Karpas-422 (cell line): ENCODE results near the gene OXNAD1. TPM values are rescaled to one million over a fixed set of nuclear protein-coding genes. Genes with fewer than 3 reads are reported as not detected.
A peak's percentile ranks its signal among the peaks of the same experiment; 100 is the strongest.

Experiments used
- DNase-seq: peaks from one replicate; pipeline ENCODE4 v3.0.0-alpha.2; 2015
- H2AFZ ChIP-seq: fragments of 200-600 bp; sonication (generic); 2 replicates; pipeline ENCODE4 v1.6.1; 2014; ENCODE audit warnings: antibody characterized with exemption, low read length, mixed read lengths
- H3K27ac ChIP-seq: fragments of 200-600 bp; sonication (generic); 2 replicates; pipeline ENCODE4 v1.5.1; 2014; ENCODE audit warnings: mild to moderate bottlenecking, low read length, moderate library complexity
- H3K27me3 ChIP-seq: fragments of 200-600 bp; sonication (generic); 2 replicates; pipeline ENCODE4 v1.6.1; 2014; ENCODE audit warnings: low read length, mixed read lengths
- H3K36me3 ChIP-seq: fragments of 200-600 bp; sonication (generic); 2 replicates; pipeline ENCODE4 v1.6.1; 2014; ENCODE audit warnings: low read length, mixed read lengths; ENCODE audit not compliant: insufficient read depth
- H3K4me1 ChIP-seq: fragments of 200-600 bp; sonication (generic); 2 replicates; pipeline ENCODE4 v1.6.1; 2014; ENCODE audit warnings: mild to moderate bottlenecking, low read length, mixed read lengths
- H3K4me2 ChIP-seq: fragments of 200-600 bp; sonication (generic); 2 replicates; pipeline ENCODE4 v1.6.1; 2014; ENCODE audit warnings: low read length, low read depth, mild to moderate bottlenecking; ENCODE audit not compliant: poor library complexity, severe bottlenecking
- H3K4me3 ChIP-seq: fragments of 200-600 bp; sonication (generic); 2 replicates; pipeline ENCODE4 v1.5.1; 2014; ENCODE audit warnings: mild to moderate bottlenecking, antibody characterized with exemption, low read length, mixed read lengths
- H3K79me2 ChIP-seq: fragments of 200-600 bp; sonication (generic); 2 replicates; pipeline ENCODE4 v1.6.1; 2014; ENCODE audit warnings: mild to moderate bottlenecking, low read length, mixed read lengths
- H3K9ac ChIP-seq: fragments of 200-600 bp; sonication (generic); 2 replicates; pipeline ENCODE4 v1.6.0; 2014; ENCODE audit warnings: low read length
- H3K9me2 ChIP-seq: fragments of 200-600 bp; sonication (generic), shearing (Covaris generic); replicated peaks from 2 replicates; pipeline ENCODE4 v1.6.0; 2014; ENCODE audit warnings: mild to moderate bottlenecking, low read length, moderate library complexity; ENCODE audit not compliant: insufficient read depth
- H3K9me3 ChIP-seq: fragments of 300-700, 200-600 bp; sonication (generic); 2 replicates; pipeline ENCODE4 v1.6.1; 2014; ENCODE audit warnings: low read length, mixed read lengths
- H4K20me1 ChIP-seq: fragments of 200-600 bp; sonication (generic); 2 replicates; pipeline ENCODE4 v1.6.1; 2014; ENCODE audit warnings: mild to moderate bottlenecking, antibody characterized with exemption, low read length, low read depth; ENCODE audit not compliant: insufficient read depth
- total RNA-seq: library from RNA; depleted of rRNA; stranded (reverse); fragments of >200 nt; shearing (Covaris generic); gene quantifications from 2 replicates; pipeline ENCODE4 v1.2.3, GENCODE V29; 2014; ENCODE audit warnings: low replicate concordance

OXNAD1 gene
- total RNA-seq, 1 experiment from 2014 or later, result 30.3 TPM

GRCh38 chr3:16329826-16330129 is 64.8 kb downstream of the OXNAD1 start:
- no peak for DNase-seq
- Histone ChIP-seq H3K9me3 (no peaks in the 10 kb centered on the region), H3K79me2 (peaks cover 66% of the 10 kb centered on the region), H3K9ac (no peak overlapping the region), H3K36me3 (peaks cover 76% of the 10 kb centered on the region), H3K4me2 (no peak overlapping the region), H3K4me1 (peaks cover 42% of the 10 kb centered on the region), H4K20me1 (peaks cover 5% of the 10 kb centered on the region; the same call in 1 of the 2 replicates), H3K27me3 (no peaks in the 10 kb centered on the region), H3K9me2 (no peaks in the 10 kb centered on the region), H3K4me3 (no peak overlapping the region), H2AFZ (no peak overlapping the region), H3K27ac (no peak overlapping the region)

DNA sequence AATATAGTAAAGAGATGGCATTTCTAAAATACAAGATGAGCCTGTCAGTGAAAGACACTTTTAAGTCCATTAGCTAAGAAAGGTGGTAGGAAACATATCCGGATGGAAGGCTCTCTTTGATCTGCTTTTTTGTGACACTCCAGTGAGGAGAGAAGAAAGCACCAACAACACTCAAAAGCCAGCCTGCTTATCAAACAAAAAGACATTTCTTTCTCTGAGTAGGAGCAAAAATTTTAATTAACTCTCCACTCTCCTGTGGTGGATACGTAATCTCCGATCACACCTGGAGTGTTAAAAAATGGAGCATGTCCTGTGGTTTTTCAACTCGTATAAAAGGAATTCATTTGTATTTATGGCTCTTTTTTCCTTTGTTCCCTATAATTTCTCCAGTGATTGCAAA is 65.3 kb downstream of the OXNAD1 start:
- Histone ChIP-seq H3K4me3 (no peak overlapping the region), H3K4me2 (no peak overlapping the region), H3K36me3 (peaks cover 75% of the 10 kb centered on the region), H3K9me2 (no peaks in the 10 kb centered on the region), H3K27ac (peak overlapping the region; percentile 16; the same call in 1 of the 2 replicates), H3K9ac (no peak overlapping the region), H2AFZ (no peak overlapping the region), H3K27me3 (no peaks in the 10 kb centered on the region), H3K79me2 (peaks cover 66% of the 10 kb centered on the region), H3K9me3 (no peaks in the 10 kb centered on the region), H4K20me1 (peaks cover 5% of the 10 kb centered on the region; the same call in 1 of the 2 replicates), H3K4me1 (peaks cover 36% of the 10 kb centered on the region)
- no peak for DNase-seq

- H3K27me3 ChIP-seq, result no peaks in the 10 kb centered on the region
- H3K4me3 ChIP-seq, result no peak overlapping the region
- H3K79me2 ChIP-seq, result peaks cover 69% of the 10 kb centered on the region
- peaks cover 26% of the 10 kb centered on the region for H3K4me1 ChIP-seq
- no peaks in the 10 kb centered on the region for H3K9me2 ChIP-seq
- no peak overlapping the region for H3K9ac ChIP-seq
- H4K20me1 ChIP-seq, result no peaks in the 10 kb centered on the region
- no peak for DNase-seq
- H2AFZ ChIP-seq, result no peak overlapping the region
- H3K36me3 ChIP-seq, result peaks cover 65% of the 10 kb centered on the region
- no peak overlapping the region for H3K4me2 ChIP-seq
- H3K27ac ChIP-seq, result peak overlapping the region; percentile 16
- no peaks in the 10 kb centered on the region for H3K9me3 ChIP-seq
These were observed 66.4 kb downstream of the OXNAD1 start for GRCh38 chr3:16331319-16331883.

DNA sequence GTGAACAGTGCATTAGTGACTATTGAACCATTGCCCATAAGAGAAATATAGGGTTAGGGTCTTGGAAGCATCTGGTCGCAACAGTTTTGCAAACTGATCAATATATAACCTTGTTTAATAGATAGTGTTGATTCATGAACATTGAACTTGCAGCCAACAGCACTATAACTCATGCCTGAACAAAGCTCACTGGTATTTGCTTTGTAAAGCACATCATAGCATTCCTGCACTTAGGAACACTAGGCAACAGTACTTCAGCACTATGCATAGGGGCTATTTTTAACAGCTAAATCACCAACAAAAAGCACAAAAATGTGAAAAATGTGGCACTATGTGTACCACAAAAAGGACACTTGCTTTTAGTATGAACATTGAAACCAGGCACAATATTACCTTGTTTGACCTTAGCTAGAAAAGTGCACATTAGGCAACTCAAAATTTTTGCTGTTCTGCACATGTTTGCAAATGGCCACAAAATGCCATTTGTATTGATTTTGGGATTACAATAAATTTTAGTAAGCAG is 68.0 kb downstream of the OXNAD1 start:
- no peak overlapping the region for H3K4me3 ChIP-seq

GRCh38 chr3:16334909-16335308 is 69.9 kb downstream of the OXNAD1 start:
- Histone ChIP-seq H3K36me3 (peaks cover 65% of the 10 kb centered on the region), H3K27me3 (no peaks in the 10 kb centered on the region), H3K9me2 (no peaks in the 10 kb centered on the region), H3K27ac (no peak overlapping the region), H4K20me1 (no peaks in the 10 kb centered on the region), H3K9ac (no peak overlapping the region), H3K4me2 (no peak overlapping the region), H3K9me3 (no peaks in the 10 kb centered on the region), H3K4me1 (peaks cover 4% of the 10 kb centered on the region), H3K79me2 (peaks cover 81% of the 10 kb centered on the region), H2AFZ (no peak overlapping the region), H3K4me3 (no peak overlapping the region)
- no peak for DNase-seq

More for the DNA sequence above, 68.0 kb downstream of the OXNAD1 start:
- peaks cover 75% of the 10 kb centered on the region for H3K79me2 ChIP-seq
- DNase-seq, result no peak
- no peak overlapping the region for H2AFZ ChIP-seq
- peaks cover 66% of the 10 kb centered on the region for H3K36me3 ChIP-seq
- H3K27ac ChIP-seq, result peak overlapping the region; percentile 7; the same call in 1 of the 2 replicates
- H3K9ac ChIP-seq, result no peak overlapping the region
- no peaks in the 10 kb centered on the region for H3K9me3 ChIP-seq
- no peaks in the 10 kb centered on the region for H3K27me3 ChIP-seq
- H3K4me1 ChIP-seq, result peaks cover 14% of the 10 kb centered on the region
- no peaks in the 10 kb centered on the region for H3K9me2 ChIP-seq
- H4K20me1 ChIP-seq, result no peaks in the 10 kb centered on the region
- no peak overlapping the region for H3K4me2 ChIP-seq

GRCh38 chr3:16335333-16335732 is 70.3 kb downstream of the OXNAD1 start:
- Histone ChIP-seq H3K36me3 (peaks cover 65% of the 10 kb centered on the region), H2AFZ (no peak overlapping the region), H3K9me2 (no peaks in the 10 kb centered on the region), H3K4me1 (peaks cover 8% of the 10 kb centered on the region), H3K4me3 (no peak overlapping the region), H3K27ac (no peak overlapping the region), H3K79me2 (peaks cover 81% of the 10 kb centered on the region), H3K4me2 (no peak overlapping the region), H3K9ac (no peak overlapping the region), H3K9me3 (no peaks in the 10 kb centered on the region), H3K27me3 (no peaks in the 10 kb centered on the region), H4K20me1 (no peaks in the 10 kb centered on the region)
- DNase-seq, result no peak

DNA sequence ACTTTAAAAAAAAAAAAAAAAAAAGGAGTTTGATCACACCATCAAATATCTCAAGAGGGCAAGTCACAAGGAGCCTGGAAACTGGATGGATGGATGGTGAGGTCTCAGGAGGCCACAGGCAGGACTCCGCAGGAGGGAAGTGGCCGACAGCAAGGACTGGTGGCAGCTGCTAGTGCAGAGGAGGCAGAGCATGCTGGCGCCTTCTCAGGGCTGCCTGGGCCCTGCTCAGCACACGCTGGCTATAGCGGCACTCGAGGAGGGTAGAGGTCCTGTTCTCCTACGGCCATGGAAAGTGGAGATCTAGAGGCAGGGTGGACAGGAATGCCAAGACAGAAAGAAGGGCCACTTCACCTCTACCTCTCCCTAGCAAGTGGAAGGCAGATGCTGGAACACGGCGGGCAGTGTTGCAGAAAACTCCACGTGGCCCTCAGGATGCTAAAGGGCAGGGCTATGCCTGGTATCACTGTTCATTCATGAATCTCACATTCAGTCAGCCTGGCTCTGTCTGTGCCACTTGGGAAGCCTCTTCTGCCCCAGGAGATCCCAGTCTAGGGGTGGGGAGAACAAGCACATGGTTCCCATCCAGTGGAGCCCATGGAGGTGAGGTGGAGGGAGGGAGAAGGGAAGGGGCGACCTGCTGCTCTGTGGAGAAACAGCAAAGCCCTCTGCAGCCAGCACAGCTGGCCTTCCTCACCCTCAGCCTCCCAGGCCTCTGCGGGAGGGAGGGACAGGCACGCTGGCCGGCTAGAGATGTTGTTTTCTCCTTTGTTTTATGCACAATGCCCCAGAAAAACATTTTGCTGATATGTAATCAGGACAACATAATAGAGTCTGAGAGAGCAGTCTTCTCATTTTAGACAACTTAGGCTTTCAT is 71.0 kb downstream of the OXNAD1 start:
- Histone ChIP-seq H2AFZ (no peak overlapping the region), H3K27me3 (no peaks in the 10 kb centered on the region), H3K4me1 (peaks cover 15% of the 10 kb centered on the region), H4K20me1 (no peaks in the 10 kb centered on the region), H3K27ac (no peak overlapping the region), H3K36me3 (peaks cover 64% of the 10 kb centered on the region), H3K9ac (no peak overlapping the region), H3K9me2 (no peaks in the 10 kb centered on the region), H3K4me2 (no peak overlapping the region), H3K4me3 (no peak overlapping the region), H3K9me3 (no peaks in the 10 kb centered on the region), H3K79me2 (peaks cover 81% of the 10 kb centered on the region)
- no peak for DNase-seq

DNA sequence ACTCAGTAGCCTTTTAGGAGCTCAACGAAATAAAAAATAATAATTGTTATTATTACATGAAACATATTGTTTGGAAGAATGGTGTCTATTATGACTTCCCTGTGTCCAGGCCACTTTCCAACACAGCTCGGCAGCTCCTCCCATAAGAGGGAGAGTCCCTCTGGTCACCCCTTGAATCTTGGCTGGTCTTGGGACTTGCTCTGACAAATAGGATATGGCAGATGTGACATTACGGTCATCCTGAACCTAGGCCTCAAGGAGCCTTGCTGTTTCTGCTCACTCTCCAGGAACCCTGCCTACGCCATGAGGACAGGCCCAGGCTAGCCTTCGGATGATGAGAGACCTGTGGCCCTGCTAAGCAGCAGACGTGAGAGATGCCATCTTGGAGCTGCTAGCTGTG is 71.8 kb downstream of the OXNAD1 start:
- no peak overlapping the region for H3K9ac ChIP-seq
- no peak overlapping the region for H3K27ac ChIP-seq
- H3K4me2 ChIP-seq, result no peak overlapping the region
- peaks cover 23% of the 10 kb centered on the region for H3K4me1 ChIP-seq
- no peaks in the 10 kb centered on the region for H3K27me3 ChIP-seq
- no peak for DNase-seq
- peaks cover 77% of the 10 kb centered on the region for H3K79me2 ChIP-seq
- H3K9me3 ChIP-seq, result no peaks in the 10 kb centered on the region
- no peak overlapping the region for H3K4me3 ChIP-seq
- H4K20me1 ChIP-seq, result no peaks in the 10 kb centered on the region
- no peak overlapping the region for H2AFZ ChIP-seq
- H3K9me2 ChIP-seq, result no peaks in the 10 kb centered on the region
- peaks cover 61% of the 10 kb centered on the region for H3K36me3 ChIP-seq
